ENCODE results near the gene CHCHD1.
"Not testable (repeated sequence)": the region's sequence is repeated elsewhere in the genome, so short reads cannot be mapped to it uniquely, and the experiment has no call there.

CHCHD1 gene

GRCh38 chr10:73771722-73772280 is 10.0 kb upstream of the CHCHD1 start:
- DNase-seq, result peak in 1 of 2 experiments; percentile 46

GRCh38 chr10:73772281-73773151 is 9.3 kb upstream of the CHCHD1 start:
- peak; percentile 59 to 63 for DNase-seq

DNA sequence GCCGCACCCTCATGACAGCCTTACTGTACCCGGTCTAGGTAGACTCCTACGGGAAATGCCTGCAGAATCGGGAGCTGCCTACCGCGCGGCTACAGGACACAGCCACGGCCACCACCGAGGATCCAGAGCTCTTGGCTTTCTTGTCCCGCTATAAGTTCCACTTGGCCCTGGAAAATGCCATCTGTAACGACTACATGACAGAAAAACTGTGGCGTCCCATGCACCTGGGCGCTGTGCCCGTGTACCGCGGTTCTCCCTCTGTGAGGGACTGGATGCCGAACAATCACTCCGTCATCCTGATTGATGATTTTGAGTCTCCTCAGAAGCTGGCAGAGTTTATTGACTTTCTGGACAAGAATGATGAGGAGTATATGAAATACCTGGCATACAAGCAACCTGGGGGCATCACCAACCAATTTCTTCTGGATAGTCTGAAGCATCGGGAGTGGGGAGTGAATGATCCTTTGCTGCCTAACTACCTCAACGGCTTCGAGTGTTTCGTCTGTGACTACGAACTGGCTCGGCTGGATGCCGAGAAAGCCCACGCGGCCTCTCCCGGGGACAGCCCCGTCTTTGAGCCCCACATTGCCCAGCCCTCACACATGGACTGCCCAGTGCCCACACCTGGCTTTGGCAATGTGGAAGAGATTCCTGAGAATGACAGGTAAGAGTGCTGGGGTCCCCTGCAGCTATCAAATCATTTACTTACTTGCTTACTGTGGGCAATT is 8.5 kb upstream of the CHCHD1 start:
- DNase-seq, result no peak

- peak; percentile 24 to 30 for DNase-seq
These were observed 7.2 kb upstream of the CHCHD1 start for GRCh38 chr10:73774637-73775036.

DNA sequence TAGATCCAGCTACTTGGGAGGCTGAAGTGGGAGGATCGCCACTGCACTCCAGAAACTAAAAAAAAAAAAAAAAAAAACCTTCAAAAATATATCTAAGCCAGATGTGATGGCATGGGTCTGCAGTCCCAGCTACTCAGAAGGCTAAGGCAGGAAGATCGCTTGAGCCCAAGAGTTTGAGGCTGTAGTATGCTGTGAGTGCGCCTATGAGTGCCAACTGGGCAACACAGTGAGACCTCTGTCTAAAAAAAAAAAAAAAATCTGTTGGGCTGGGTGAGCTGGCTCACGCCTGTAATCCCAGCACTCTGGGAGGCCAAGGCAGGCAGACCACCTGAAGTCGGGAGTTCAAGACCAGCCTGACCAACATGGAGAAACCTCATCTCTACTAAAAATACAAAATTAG is 2.8 kb upstream of the CHCHD1 start:
- no peak for DNase-seq

DNA sequence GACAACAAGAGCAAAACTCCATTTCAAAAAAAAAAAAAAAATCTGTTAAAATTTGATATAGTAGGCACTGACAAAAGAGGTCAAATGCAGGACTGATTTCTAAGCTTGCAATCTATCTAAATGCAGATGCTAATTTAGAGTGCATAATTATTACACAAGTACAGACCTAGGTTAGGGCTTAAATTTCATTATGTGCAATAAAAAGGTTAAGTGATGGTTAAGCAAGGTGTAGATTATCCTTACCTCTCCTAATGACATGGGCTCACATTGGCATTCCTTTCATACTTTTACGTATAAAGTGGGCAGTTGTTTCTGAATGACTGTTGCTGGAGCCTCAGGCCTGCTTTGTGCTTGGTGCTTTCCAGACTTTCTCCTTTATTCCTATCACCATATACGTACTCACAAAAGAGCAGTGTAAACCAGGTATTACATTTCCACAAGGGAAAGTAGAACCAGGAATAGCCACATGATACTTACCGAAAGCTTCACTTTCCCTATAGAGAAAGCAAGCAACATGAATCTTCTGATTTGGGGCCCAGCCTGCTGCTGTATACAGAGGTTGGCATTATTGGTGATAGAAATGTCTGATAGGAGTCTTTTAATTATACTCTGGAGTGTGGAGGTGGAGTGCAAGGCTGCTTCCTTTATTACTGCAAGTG is 2.2 kb upstream of the CHCHD1 start:
- DNase-seq, result no peak

GRCh38 chr10:73780301-73780700 is 1.5 kb upstream of the CHCHD1 start:
- DNase-seq, result no peak

GRCh38 chr10:73780966-73781365 is 882 bp upstream of the CHCHD1 start:
- DNase-seq, result no peak

DNA sequence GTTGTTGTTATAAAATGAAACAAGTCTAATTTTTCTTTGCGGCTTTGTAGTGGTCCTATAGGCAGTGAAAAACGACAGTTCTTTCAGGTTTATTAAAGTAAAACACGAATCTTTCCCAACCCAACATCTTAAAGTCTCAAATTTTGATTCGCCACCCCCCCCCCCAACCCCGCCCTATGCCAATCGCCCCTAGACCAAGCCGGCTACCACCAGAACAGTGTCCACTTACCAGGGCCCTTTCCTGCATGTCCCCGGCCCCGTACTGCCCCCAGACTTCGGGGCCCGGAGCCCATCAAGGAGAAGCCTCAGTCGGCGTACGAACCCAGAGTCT is 335 bp upstream of the CHCHD1 start:
- no peak for DNase-seq

- no peak for DNase-seq
These were observed 869 bp downstream of the CHCHD1 start for GRCh38 chr10:73782749-73783085.

- DNase-seq, result peak; percentile 92 to 93
These were observed 3.4 kb downstream of the CHCHD1 start, which contains the start of gene ZSWIM8 for GRCh38 chr10:73785211-73785720. ZSWIM8 (plus strand) TSS chr10:73785606; CDS start chr10:73785879, 273 bp downstream.

GRCh38 chr10:73785721-73786511 is 4.1 kb downstream of the CHCHD1 start:
- peak in 1 of 2 experiments; percentile 10 for DNase-seq

DNA sequence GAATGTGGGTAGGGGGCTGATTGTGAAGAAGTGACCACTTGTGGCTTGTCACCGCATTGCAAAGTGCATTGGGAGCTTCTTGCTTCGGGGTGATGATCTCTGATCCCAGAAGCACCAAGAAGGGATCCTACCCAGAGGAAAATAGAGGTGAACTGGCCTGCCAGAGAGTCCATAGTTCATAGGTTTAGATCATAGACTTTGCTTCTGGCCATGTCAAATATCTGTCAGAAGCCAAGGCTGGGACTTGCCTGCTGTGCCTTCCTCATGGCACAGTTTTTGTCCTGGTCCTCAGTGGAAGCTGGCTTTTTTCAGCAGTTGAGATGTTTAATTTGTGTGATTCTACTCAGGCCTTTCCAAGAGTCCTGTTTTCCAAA is 4.7 kb downstream of the CHCHD1 start:
- no peak for DNase-seq

DNA sequence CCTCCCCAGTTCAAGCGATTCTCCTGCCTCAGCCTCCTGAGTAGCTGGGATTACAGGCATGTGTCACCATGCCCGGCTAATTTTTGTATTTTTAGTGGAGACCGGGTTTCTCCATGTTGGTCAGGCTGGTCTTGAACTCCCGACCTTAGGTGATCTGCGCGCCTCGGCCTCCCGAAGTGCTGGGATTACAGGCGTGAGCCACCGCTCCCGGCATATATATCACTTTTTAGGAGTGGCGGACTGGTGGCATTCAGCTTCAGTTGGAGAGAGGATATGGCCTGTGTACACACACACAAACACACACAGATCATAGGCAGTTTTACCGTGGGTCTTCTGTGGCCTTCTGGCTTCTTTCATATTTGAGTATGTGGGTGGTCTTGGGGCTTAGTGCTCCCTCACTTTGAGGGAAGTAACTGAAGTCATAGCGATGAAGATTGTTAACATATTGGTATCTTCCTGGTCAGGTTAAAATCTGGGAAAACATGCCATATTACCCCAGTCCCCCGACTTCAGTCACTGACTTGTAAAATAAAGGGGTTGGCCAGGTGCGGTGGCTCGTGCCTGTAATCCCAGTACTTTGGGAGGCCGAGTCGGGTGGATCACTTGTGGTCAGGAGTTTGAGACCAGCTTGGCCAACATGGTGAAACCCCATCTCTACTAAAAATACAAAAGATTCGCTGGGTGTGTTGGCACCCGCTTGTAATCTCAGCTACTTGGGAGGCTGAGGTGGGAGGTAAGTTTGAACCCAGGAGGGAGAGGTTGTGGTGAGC is 5.4 kb downstream of the CHCHD1 start:
- DNase-seq, result not testable (repeated sequence)

- DNase-seq, result no peak
These were observed 7.2 kb downstream of the CHCHD1 start for GRCh38 chr10:73788864-73789658.

DNA sequence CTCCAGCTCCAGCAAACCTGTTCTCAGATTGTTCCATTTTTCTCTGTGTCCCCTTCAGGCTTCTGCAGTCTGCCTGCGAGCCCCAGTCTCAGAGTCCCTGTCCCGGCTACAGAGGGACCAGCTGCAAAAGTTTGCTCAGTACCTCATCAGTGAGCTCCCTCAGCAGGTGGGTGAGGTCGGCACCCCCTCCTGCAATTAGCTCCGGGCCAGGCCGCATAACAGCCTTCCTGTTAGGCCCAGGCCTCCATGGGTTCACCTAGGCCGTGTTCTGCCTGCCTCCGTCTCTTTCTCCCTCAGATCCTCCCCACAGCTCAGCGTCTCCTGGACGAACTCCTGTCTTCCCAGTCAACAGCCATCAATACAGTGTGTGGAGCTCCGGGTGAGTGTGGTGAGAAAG is 7.8 kb downstream of the CHCHD1 start:
- DNase-seq, result no peak

GRCh38 chr10:73790886-73791625 is 9.2 kb downstream of the CHCHD1 start:
- DNase-seq, result no peak

DNA sequence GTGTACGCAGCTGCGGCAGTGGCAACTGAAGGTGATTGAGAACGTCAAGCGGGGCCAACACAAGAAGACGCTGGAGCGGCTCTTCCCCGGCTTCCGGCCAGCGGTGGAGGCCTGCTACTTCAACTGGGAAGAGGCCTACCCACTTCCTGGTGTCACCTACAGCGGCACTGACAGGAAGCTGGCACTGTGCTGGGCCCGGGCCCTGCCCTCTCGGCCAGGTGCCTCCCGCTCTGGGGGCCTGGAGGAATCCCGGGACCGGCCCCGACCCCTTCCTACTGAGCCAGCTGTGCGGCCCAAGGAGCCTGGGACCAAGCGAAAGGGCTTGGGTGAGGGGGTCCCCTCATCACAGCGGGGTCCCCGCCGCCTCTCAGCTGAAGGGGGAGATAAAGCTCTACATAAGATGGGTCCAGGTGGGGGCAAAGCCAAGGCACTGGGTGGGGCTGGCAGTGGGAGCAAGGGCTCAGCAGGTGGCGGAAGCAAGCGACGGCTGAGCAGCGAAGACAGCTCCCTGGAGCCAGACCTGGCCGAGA is 10.1 kb downstream of the CHCHD1 start:
- DNase-seq, result no peak

DNA sequence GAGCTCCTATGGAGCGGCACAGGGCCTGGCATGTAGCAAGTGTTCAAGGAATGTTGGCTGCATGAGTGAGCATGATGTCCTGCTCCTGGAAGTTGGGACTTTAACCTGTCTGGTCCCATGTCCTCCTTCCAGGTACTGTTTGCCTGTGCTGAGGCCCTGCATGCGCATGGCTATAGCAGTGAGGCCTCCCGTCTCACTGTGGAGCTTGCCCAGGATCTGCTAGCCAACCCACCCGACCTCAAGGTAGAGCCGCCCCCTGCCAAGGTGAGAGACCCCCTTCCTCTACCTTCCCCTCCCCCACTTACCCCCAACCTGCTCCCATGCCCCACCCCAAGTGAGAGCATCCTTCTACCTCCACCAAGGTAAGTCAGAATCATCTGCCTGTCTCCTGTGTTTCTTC is 11.6 kb downstream of the CHCHD1 start:
- no peak for DNase-seq

- not testable (repeated sequence) for DNase-seq
These were observed 13.6 kb downstream of the CHCHD1 start for GRCh38 chr10:73795491-73795890.
